Bronchial epithelial cell (primary cell): ENCODE data around the gene FIBCD1. TPM values are rescaled to one million over a fixed set of nuclear protein-coding genes. Genes with fewer than 3 reads are reported as not detected.

Experiments
- DNase-seq: peaks from one replicate; pipeline ENCODE4 v3.0.0-alpha.2; 2010; ENCODE audit warnings: low read depth
- FAIRE-seq: peaks from 2 replicates; lab custom pipeline; 2011; peaks lifted over from hg19 to GRCh38; lab: Jason Lieb, UNC
- H3K27me3 ChIP-seq: 2 replicates; pipeline ENCODE4 v1.5.1; 2011; ENCODE audit warnings: low read length; ENCODE audit not compliant: control insufficient read depth, insufficient read depth
- H3K36me3 ChIP-seq: 2 replicates; pipeline ENCODE4 v1.5.1; 2011; ENCODE audit warnings: low read length; ENCODE audit not compliant: control insufficient read depth, insufficient read depth
- H3K4me3 ChIP-seq: 2 replicates; pipeline ENCODE4 v1.5.1; 2011; ENCODE audit warnings: mild to moderate bottlenecking, low read depth, low read length, control low read depth
- total RNA-seq: library from RNA; depleted of rRNA; stranded (reverse); fragments of >200 nt; gene quantifications from 2 replicates; pipeline ENCODE4 v1.2.1, GENCODE V29; 2014
- TF ChIP-seq, protein P1 (sequence below): IDR thresholded peaks from 2 replicates; pipeline ENCODE4 v1.5.1; 2011; ENCODE audit warnings: mild to moderate bottlenecking, moderate library complexity, low read length, control low read depth, inconsistent platforms; ENCODE audit not compliant: insufficient read depth, severe bottlenecking

FIBCD1 gene, protein sequence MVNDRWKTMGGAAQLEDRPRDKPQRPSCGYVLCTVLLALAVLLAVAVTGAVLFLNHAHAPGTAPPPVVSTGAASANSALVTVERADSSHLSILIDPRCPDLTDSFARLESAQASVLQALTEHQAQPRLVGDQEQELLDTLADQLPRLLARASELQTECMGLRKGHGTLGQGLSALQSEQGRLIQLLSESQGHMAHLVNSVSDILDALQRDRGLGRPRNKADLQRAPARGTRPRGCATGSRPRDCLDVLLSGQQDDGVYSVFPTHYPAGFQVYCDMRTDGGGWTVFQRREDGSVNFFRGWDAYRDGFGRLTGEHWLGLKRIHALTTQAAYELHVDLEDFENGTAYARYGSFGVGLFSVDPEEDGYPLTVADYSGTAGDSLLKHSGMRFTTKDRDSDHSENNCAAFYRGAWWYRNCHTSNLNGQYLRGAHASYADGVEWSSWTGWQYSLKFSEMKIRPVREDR
- total RNA-seq, result 0.26 and 0.51 TPM in 2 replicates

DNA sequence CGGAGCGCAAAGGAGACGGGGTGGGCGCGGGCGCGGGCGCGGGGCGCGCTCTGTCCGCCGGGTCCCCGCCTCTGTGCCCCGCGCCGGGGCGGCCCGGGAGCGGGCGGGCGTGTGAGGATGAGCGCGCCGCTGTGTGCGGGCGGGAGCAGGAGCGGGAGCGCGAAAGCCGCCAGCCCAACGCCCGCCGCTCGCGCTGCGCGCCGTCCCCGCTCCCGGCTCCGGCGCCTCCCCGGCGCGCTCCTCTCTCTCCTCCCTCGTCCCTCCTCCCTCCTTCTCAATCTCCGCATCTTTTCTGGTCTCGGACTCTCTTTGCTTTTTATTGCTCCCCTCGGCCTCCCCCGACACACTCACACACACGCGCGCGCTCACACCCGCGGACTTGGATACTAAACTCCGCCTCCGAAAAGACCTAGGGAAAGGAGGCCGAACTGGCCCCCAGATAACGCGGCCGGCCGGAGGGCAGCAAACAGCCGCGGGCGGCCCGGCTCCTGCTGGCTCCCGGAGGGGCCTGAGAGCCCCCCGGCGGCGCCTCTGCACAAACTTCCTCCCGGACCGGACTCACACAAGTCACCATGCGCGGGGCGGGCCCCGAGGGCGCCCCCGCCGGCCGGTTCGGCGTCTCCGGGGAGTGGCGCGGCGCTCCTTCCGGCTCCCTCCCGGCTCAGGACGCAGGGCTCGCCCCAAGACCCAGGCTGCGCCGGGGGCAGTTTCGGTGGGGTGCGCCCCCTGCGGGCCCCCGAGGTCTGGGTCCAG is at the start of gene FIBCD1:
TSS of gene FIBCD1 (minus strand) at position 596 of the 753 bp plus-strand sequence. CDS start 640 bp downstream, outside the sequence.
- Histone ChIP-seq H3K4me3 (peak within 1 kb of the TSS; percentile 48), H3K27me3 (peaks cover 14% of the 10 kb centered on the region), H3K36me3 (no peaks in the 10 kb centered on the region)
- no peak for DNase-seq
- TF ChIP-seq, protein P1, sequence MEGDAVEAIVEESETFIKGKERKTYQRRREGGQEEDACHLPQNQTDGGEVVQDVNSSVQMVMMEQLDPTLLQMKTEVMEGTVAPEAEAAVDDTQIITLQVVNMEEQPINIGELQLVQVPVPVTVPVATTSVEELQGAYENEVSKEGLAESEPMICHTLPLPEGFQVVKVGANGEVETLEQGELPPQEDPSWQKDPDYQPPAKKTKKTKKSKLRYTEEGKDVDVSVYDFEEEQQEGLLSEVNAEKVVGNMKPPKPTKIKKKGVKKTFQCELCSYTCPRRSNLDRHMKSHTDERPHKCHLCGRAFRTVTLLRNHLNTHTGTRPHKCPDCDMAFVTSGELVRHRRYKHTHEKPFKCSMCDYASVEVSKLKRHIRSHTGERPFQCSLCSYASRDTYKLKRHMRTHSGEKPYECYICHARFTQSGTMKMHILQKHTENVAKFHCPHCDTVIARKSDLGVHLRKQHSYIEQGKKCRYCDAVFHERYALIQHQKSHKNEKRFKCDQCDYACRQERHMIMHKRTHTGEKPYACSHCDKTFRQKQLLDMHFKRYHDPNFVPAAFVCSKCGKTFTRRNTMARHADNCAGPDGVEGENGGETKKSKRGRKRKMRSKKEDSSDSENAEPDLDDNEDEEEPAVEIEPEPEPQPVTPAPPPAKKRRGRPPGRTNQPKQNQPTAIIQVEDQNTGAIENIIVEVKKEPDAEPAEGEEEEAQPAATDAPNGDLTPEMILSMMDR, result peak; percentile 47
- FAIRE-seq, result no peak

DNA sequence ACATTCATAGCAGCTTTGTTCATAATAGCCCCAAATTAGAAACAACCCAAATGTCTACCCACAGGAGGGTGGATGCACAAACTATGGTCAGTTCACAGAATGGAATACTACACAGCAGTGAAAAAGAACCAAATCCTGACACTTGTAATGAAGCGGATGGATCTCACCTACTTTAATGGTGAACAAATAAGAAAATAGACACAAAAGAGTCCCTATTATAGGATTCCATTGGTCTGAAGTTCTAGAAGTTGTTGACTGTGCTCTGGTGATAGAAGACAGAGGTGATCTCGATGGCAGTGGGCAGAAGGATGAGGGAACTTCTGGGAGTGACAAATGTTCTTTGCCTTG is 49.3 kb upstream of the FIBCD1 start:
- TF ChIP-seq, protein P1, result no peak
- FAIRE-seq, result no peak
- peaks cover 3% of the 10 kb centered on the region for H3K27me3 ChIP-seq
- no peaks in the 10 kb centered on the region for H3K36me3 ChIP-seq
- H3K4me3 ChIP-seq, result no peak overlapping the region
- no peak for DNase-seq

DNA sequence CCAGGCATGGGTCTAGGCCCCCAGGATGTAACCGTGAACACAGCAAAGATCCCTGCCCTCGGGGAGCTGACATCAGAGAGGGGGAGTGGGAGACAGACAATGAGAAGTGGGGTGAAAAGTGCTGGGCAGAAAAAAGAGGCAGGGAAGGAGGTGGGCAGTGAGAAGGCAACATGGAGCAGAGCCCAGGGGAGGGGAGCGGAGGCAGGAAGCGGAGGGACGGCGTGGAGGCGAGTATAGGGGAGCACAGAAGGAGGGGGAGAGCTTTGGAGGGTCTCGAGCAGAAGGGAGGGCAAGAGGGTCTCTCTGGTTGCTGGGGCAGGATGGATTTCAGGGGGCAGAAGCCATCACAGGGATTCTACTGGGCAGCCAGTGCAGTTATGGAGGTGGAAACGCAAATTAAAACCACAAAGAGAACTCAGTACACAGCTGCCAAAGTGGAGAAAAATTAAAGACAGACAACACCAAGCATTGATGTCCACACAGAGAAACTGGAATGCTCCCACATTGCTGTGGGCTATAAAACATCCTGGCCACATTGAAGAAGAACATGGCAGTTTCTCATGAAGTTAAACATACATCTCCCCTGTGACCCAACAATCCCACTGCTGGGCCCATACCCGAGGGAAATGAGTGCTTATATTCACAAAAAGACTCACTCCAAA is 48.8 kb upstream of the FIBCD1 start:
- H3K27me3 ChIP-seq, result peaks cover 3% of the 10 kb centered on the region
- DNase-seq, result no peak
- TF ChIP-seq, protein P1, result no peak
- no peak for FAIRE-seq
- no peak overlapping the region for H3K4me3 ChIP-seq
- no peaks in the 10 kb centered on the region for H3K36me3 ChIP-seq

DNA sequence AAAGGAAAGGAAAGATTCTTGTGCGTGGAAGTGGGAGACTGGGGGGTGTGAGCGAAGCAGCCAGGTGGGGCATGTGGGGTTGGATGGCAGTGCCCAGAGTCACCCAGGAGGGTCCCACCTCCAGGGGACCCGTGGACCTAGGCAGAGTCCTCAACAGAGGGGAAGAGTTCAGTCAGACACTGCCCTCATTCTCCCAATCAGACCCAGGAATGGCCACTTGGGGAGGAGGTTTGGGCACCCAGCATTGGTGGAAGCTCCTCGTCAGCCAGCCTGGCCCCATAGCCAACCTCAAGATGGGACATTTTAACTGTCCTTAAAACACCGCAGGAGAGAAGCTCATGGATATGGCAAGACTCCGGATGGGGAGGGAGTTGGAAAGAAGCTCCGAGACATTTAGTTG is 48.0 kb upstream of the FIBCD1 start:
- TF ChIP-seq, protein P1, result no peak
- H3K27me3 ChIP-seq, result peaks cover 2% of the 10 kb centered on the region
- DNase-seq, result no peak

DNA sequence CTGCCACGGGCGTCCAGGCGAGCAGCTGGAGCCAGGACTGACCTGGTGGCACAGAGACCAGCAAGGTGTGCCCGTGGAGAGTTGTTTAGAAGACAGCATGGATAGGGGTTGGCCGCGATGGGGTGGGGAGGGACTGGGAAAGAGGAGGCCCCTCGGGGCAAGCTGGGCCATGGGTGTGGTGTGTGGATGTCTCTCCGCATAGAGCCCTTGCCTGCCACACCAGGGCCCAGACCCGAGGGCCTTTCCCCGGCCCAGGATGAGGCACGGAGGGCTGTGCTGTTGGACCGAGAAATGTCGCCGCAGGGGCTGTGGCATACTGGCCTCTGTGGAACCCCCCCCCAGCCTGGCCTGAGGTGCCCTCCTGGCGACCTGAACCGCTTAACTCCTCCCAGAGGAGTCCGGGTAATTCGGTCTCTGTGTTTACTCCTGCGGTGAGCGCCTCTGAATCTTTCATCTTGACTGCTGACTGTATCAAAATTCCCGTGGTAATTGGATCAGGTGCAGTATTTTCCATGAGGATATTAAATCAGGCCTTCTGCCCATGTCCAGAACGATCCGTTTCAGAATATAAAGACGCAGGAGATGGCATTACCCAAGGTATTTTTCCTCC is 47.4 kb upstream of the FIBCD1 start:
- H3K4me3 ChIP-seq, result no peak overlapping the region
- TF ChIP-seq, protein P1, result no peak
- FAIRE-seq (no peak), DNase-seq (no peak)
- H3K27me3 ChIP-seq, result peaks cover 5% of the 10 kb centered on the region
- H3K36me3 ChIP-seq, result no peaks in the 10 kb centered on the region

More for the DNA sequence above, 48.0 kb upstream of the FIBCD1 start:
- FAIRE-seq, result no peak
- no peaks in the 10 kb centered on the region for H3K36me3 ChIP-seq
- H3K4me3 ChIP-seq, result no peak overlapping the region
